OCI-LY7 (cell line): Measurements from ENCODE around the gene RGMB. TPM values are rescaled to one million over a fixed set of nuclear protein-coding genes. Genes with fewer than 3 reads are reported as not detected.
A peak's percentile ranks its signal among the peaks of the same experiment; 100 is the strongest.

Experiments
- BruUV-seq: library from RNA; stranded (reverse); fragments of 400-500 nt; replicated peaks from 2 replicates; lab custom pipeline; 2021; lab: Mats Ljungman, UMichigan
- CTCF ChIA-PET: fragments of 300-600 bp; sonication (Branson Sonifier 250); formaldehyde crosslinking; loops from one replicate; lab custom pipeline; 2022; ENCODE audit warnings: antibody characterized with exemption; ENCODE audit not compliant: unreplicated experiment; lab: Charles Lee
- POLR2A ChIA-PET: fragments of 300-600 bp; sonication (Branson Sonifier 250); formaldehyde crosslinking; loops from one replicate; lab custom pipeline; 2022; ENCODE audit warnings: antibody characterized with exemption; lab: Charles Lee
- DNase-seq: peaks from one replicate; pipeline ENCODE4 v3.0.0-alpha.2; 2015; ENCODE audit warnings: low spot score
- H2AFZ ChIP-seq: fragments of 200-600 bp; sonication (generic), shearing (Covaris generic); 2 replicates; pipeline ENCODE4 v1.6.1; 2014; ENCODE audit warnings: mild to moderate bottlenecking, antibody characterized with exemption, low read length, moderate library complexity
- H3K27ac ChIP-seq: fragments of 200-600 bp; sonication (generic); 2 replicates; pipeline ENCODE4 v1.5.1; 2014; ENCODE audit warnings: mixed run types, low read depth, mild to moderate bottlenecking, moderate library complexity, low read length, inconsistent platforms; ENCODE audit not compliant: poor library complexity, severe bottlenecking
- H3K36me3 ChIP-seq: fragments of 200-600 bp; sonication (generic); 2 replicates; pipeline ENCODE4 v1.6.1; 2014; ENCODE audit warnings: mild to moderate bottlenecking, antibody characterized with exemption, low read length, moderate library complexity, mixed read lengths; ENCODE audit not compliant: insufficient read depth
- H3K4me1 ChIP-seq: fragments of 200-600 bp; sonication (generic); 2 replicates; pipeline ENCODE4 v1.5.1; 2014; ENCODE audit warnings: mild to moderate bottlenecking, low read length; ENCODE audit not compliant: insufficient read depth, poor library complexity, severe bottlenecking
- H3K4me2 ChIP-seq: fragments of 200-600 bp; sonication (generic); 2 replicates; pipeline ENCODE4 v1.6.1; 2014; ENCODE audit warnings: mild to moderate bottlenecking, low read length
- H3K4me3 ChIP-seq: fragments of 200-600 bp; sonication (generic); 2 replicates; pipeline ENCODE4 v1.5.1; 2014; ENCODE audit warnings: mild to moderate bottlenecking, low read depth, low read length; ENCODE audit not compliant: poor library complexity, severe bottlenecking
- H3K79me2 ChIP-seq: fragments of 200-600 bp; sonication (generic); 2 replicates; pipeline ENCODE4 v1.6.1; 2016; ENCODE audit warnings: low read depth, mild to moderate bottlenecking, low read length, moderate library complexity, mixed read lengths; ENCODE audit not compliant: insufficient read depth
- H3K9me2 ChIP-seq: fragments of 200-600 bp; sonication (generic); 2 replicates; pipeline ENCODE4 v1.6.1; 2016; ENCODE audit warnings: mild to moderate bottlenecking, low read length, mixed read lengths; ENCODE audit not compliant: insufficient read depth
- H3K9me3 ChIP-seq: fragments of 200-600 bp; sonication (generic); 2 replicates; pipeline ENCODE4 v1.6.1; 2014; ENCODE audit warnings: mild to moderate bottlenecking, mixed run types, low read length, mixed read lengths
- H4K20me1 ChIP-seq: fragments of 200-600 bp; sonication (generic); 2 replicates; pipeline ENCODE4 v1.6.1; 2014; ENCODE audit warnings: mild to moderate bottlenecking, antibody characterized with exemption, low read length, moderate library complexity, mixed read lengths; ENCODE audit not compliant: insufficient read depth
- CTCF ChIP-seq: fragments of 200-600 bp; sonication (generic); conservative IDR thresholded peaks from 2 replicates; pipeline ENCODE4 v1.5.1; 2014; ENCODE audit warnings: mild to moderate bottlenecking, antibody characterized with exemption, low read length, moderate library complexity, mixed read lengths
- EZH2phosphoT487 ChIP-seq: fragments of 200-600 bp; sonication (generic); IDR thresholded peaks from 2 replicates; pipeline ENCODE4 v1.6.1; 2018; ENCODE audit warnings: low read depth, borderline replicate concordance, mild to moderate bottlenecking, mixed run types, antibody characterized with exemption, low read length, moderate library complexity, mixed read lengths
- intact Hi-C: fragments of 100-400 bp; cut with micrococcal nuclease; formaldehyde crosslinking; loops from one replicate; pipeline ENCODE4 v1.10.0; 2022; ENCODE audit not compliant: unreplicated experiment
- total RNA-seq, 2 experiments: library from RNA; depleted of rRNA in 1 of 2; stranded (reverse); fragments of >200 nt in 1 of 2; shearing (Covaris generic) in 1 of 2; gene quantifications; 2 replicates each; pipeline ENCODE4 v1.2.3, GENCODE V29; 2014 to 2022

Gene RGMB
- total RNA-seq, 2 experiments from 2014 or later = 9.2 to 11.2 TPM

DNA sequence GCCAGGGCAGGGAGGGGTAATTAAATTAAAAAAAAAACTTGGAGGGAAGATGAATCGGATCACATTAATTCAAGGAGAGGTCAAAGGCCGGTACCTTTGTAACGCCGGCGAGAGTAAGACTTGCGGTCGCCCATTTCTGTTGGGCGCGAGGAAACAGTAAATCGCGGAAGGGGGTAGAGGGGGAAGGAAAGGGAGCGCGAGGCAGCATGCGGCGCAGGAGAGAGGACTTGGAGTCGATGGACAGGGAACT lies 324 bp upstream of the RGMB start:
- peak overlapping the region; percentile 90 for H2AFZ ChIP-seq
- peak overlapping the region; percentile 88 for H3K4me2 ChIP-seq
- TF ChIP-seq EZH2phosphoT487 = no peak
- TF ChIP-seq CTCF = no peak
- H3K4me3 ChIP-seq = peak overlapping the region; percentile 90
- H3K9me3 ChIP-seq = no peaks in the 10 kb centered on the region
- ChIA-PET CTCF (no interaction called here), POLR2A (interaction anchor here (0.6 to 1.8 kb wide), 2 partner anchors 8 to 59 kb away, joined by 3 to 5 read pairs; no protein-coding TSS in a partner anchor)
- peaks cover 5% of the 10 kb centered on the region; the same call in 1 of the 2 replicates for H3K36me3 ChIP-seq
- no peaks in the 10 kb centered on the region for H3K9me2 ChIP-seq
- H3K27ac ChIP-seq = no peak overlapping the region
- DNase-seq = no peak
- BruUV-seq = no TSS peak
- H4K20me1 ChIP-seq = peaks cover 34% of the 10 kb centered on the region
- intact Hi-C loops = loop anchor here (1.0 to 10.0 kb wide), 3 partner anchors 156 to 1588 kb away; partner anchors contain the start of genes CHD1 and RIOK2
- peaks cover 40% of the 10 kb centered on the region for H3K4me1 ChIP-seq
- H3K79me2 ChIP-seq = peaks cover 24% of the 10 kb centered on the region

- peak overlapping the region; percentile 90 for H3K4me3 ChIP-seq
- peak overlapping the region; percentile 56 for H3K27ac ChIP-seq
- ChIA-PET POLR2A (no interaction called here), CTCF (no interaction called here)
- BruUV-seq = no TSS peak
- no peaks in the 10 kb centered on the region for H3K9me2 ChIP-seq
- H3K4me2 ChIP-seq = peak overlapping the region; percentile 88
- H3K4me1 ChIP-seq = peaks cover 40% of the 10 kb centered on the region
- H3K79me2 ChIP-seq = peaks cover 27% of the 10 kb centered on the region
- intact Hi-C loops = loop anchor here (10.0 kb wide), 1 partner anchor 1590 kb away; the partner anchor contains the start of gene RIOK2
- peak overlapping the region; percentile 62; the same call in 1 of the 2 replicates for H2AFZ ChIP-seq
- H4K20me1 ChIP-seq = peaks cover 34% of the 10 kb centered on the region
- peaks cover 5% of the 10 kb centered on the region; the same call in 1 of the 2 replicates for H3K36me3 ChIP-seq
- DNase-seq = peak; percentile 70
- no peak for TF ChIP-seq CTCF
- H3K9me3 ChIP-seq = no peaks in the 10 kb centered on the region
Observed at GRCh38 chr5:98774192-98775033, 950 bp downstream of the RGMB start.
